Mononuclear cell (primary cell): Measurements from ENCODE around the gene SLC4A4. TPM values are rescaled to one million over a fixed set of nuclear protein-coding genes. Genes with fewer than 3 reads are reported as not detected.

Source experiments
- H3K27me3 ChIP-seq: 2 replicates; pipeline ENCODE4 v1.6.0; 2011; ENCODE audit warnings: low read length, control low read depth; ENCODE audit not compliant: insufficient read depth
- H3K4me1 ChIP-seq: 2 replicates; pipeline ENCODE4 v1.5.1; 2011; ENCODE audit warnings: mild to moderate bottlenecking, low read length, control low read depth; ENCODE audit not compliant: insufficient read depth
- H3K4me3 ChIP-seq: 2 replicates; pipeline ENCODE4 v1.5.1; 2011; ENCODE audit warnings: mild to moderate bottlenecking, low read length, moderate library complexity
- H3K9me3 ChIP-seq: 2 replicates; pipeline ENCODE4 v1.5.1; 2011; ENCODE audit warnings: low read depth, mild to moderate bottlenecking, control low read depth, low read length
- total RNA-seq: library from RNA; depleted of rRNA; stranded (reverse); fragments of >200 nt; gene quantifications from one replicate; pipeline ENCODE4 v1.2.3, GENCODE V29; 2012

Gene SLC4A4
- total RNA-seq, 1 donor, result 1.3 TPM

- no peaks in the 10 kb centered on the region for H3K9me3 ChIP-seq
- H3K4me1 ChIP-seq, result no peaks in the 10 kb centered on the region
- no peaks in the 10 kb centered on the region for H3K27me3 ChIP-seq
- H3K4me3 ChIP-seq, result no peak overlapping the region
These were observed 121.6 kb downstream of the SLC4A4 start for GRCh38 chr4:71460371-71460770.

- Histone ChIP-seq H3K4me1 (no peaks in the 10 kb centered on the region), H3K9me3 (no peaks in the 10 kb centered on the region), H3K27me3 (no peaks in the 10 kb centered on the region), H3K4me3 (no peak overlapping the region)
These were observed 122.6 kb downstream of the SLC4A4 start for GRCh38 chr4:71461422-71461821.

GRCh38 chr4:71466775-71467174 lies 128.0 kb downstream of the SLC4A4 start:
- H3K27me3 ChIP-seq, result no peaks in the 10 kb centered on the region
- no peaks in the 10 kb centered on the region for H3K4me1 ChIP-seq
- H3K4me3 ChIP-seq, result no peak overlapping the region
- no peaks in the 10 kb centered on the region for H3K9me3 ChIP-seq

DNA sequence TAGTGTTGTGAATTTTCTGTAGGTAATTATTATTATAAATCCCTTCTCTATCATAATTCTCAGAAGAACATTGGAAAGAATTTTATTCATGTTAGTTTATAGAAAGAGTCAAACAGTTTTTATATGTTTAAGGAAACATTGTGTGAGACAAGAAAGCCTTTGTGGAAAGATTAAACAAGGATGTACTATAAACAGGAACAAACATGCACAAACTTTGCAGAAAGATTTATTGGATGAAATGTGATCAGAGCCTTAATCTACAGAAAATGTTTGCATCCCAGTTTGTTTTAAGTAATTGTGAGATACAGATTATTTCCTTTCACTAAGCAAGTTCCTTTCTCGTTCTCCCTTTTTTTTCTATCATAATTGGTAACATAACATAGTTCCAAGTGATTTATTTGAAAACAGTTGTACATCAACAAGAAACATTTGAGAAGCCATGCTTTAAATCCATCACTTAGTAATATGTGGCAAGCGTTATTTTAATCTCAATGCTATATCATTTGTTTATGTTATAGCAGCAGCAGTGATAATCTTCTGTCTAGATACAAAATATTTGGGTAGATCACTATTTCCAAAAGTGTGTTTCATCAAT lies 129.4 kb downstream of the SLC4A4 start:
- Histone ChIP-seq H3K9me3 (no peaks in the 10 kb centered on the region), H3K27me3 (no peaks in the 10 kb centered on the region), H3K4me3 (no peak overlapping the region), H3K4me1 (no peaks in the 10 kb centered on the region)

- no peak overlapping the region for H3K4me3 ChIP-seq
- no peaks in the 10 kb centered on the region for H3K9me3 ChIP-seq
- H3K4me1 ChIP-seq, result no peaks in the 10 kb centered on the region
- H3K27me3 ChIP-seq, result no peaks in the 10 kb centered on the region
These were observed 130.7 kb downstream of the SLC4A4 start for GRCh38 chr4:71469541-71469940.

GRCh38 chr4:71470524-71470923 lies 131.7 kb downstream of the SLC4A4 start:
- H3K4me3 ChIP-seq, result no peak overlapping the region
- no peaks in the 10 kb centered on the region for H3K4me1 ChIP-seq
- no peaks in the 10 kb centered on the region for H3K9me3 ChIP-seq
- H3K27me3 ChIP-seq, result no peaks in the 10 kb centered on the region

- no peaks in the 10 kb centered on the region for H3K9me3 ChIP-seq
- no peaks in the 10 kb centered on the region for H3K27me3 ChIP-seq
- no peak overlapping the region for H3K4me3 ChIP-seq
- H3K4me1 ChIP-seq, result no peaks in the 10 kb centered on the region
These were observed 134.1 kb downstream of the SLC4A4 start for GRCh38 chr4:71472946-71473345.

DNA sequence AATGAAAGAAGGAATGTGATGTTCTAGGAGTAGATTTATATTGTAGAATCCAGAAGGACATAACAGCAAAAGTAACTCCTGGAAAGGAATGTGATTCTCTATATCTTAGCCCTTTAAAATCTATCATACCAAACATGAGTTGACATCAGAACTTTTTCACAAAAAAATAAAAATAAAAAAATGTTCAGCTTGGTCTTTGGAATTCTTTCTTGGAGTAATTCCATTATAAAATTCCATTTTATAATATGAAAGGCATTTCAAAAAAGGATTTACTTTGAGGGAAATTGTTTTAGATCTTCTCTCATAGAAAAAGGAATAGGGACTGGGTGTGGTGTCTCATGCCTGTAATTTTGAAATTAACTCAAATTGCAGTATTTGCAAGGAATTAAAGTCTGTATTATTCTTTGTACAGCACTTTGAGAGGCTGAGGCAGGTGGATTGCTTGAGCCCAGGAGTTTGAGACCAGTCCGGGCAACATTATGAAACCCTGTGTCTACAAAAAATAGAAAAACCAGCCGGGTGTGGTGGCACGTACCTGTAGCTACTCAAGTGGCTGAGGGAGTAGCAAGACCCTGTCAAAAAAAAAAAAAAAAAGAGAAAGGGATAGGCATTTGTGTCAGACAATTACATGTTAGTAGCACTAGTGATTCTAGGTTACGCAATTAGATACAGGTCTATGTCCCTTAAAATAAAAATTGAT lies 134.9 kb downstream of the SLC4A4 start:
- no peaks in the 10 kb centered on the region for H3K27me3 ChIP-seq
- H3K4me1 ChIP-seq, result no peaks in the 10 kb centered on the region
- no peaks in the 10 kb centered on the region for H3K9me3 ChIP-seq
- no peak overlapping the region for H3K4me3 ChIP-seq

DNA sequence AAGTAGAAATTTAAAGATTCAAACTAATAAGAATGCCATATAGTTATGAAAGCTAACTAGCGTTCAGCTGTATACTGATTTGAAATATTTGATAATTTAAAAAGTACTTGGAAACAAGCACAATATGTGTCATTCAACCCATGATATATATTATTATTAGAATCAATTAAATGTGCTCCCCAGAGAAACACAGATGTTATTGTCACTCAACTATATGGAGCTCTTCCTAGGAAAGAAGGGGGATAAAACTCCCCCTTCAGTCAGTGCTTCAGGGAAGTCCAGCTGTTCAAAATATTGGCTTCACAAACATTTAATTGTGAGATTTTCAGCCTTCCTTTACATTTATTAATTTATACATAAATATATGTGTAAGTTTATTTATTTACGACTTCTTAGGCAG lies 135.9 kb downstream of the SLC4A4 start:
- H3K4me1 ChIP-seq, result no peaks in the 10 kb centered on the region
- no peaks in the 10 kb centered on the region for H3K9me3 ChIP-seq
- no peak overlapping the region for H3K4me3 ChIP-seq
- H3K27me3 ChIP-seq, result no peaks in the 10 kb centered on the region

DNA sequence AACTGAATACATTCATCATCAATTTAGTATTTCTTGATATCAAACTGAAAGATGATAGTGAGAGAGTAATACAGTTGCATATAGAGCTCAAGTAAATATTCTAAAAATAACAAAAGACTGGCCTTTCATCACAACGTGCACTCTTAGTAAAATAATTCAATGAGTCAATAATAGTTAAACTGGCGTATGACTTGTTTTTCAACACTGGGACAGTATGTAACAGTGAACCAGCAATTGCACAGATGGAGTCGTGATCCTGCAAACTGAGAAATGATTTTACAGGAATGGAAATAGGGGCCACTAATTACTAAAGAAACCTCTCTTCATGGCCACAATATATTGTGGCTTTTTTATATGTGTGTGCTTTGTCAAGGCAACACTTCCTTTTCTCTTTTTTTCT lies 137.4 kb downstream of the SLC4A4 start:
- Histone ChIP-seq H3K4me1 (no peaks in the 10 kb centered on the region), H3K4me3 (no peak overlapping the region), H3K9me3 (no peaks in the 10 kb centered on the region), H3K27me3 (no peaks in the 10 kb centered on the region)

DNA sequence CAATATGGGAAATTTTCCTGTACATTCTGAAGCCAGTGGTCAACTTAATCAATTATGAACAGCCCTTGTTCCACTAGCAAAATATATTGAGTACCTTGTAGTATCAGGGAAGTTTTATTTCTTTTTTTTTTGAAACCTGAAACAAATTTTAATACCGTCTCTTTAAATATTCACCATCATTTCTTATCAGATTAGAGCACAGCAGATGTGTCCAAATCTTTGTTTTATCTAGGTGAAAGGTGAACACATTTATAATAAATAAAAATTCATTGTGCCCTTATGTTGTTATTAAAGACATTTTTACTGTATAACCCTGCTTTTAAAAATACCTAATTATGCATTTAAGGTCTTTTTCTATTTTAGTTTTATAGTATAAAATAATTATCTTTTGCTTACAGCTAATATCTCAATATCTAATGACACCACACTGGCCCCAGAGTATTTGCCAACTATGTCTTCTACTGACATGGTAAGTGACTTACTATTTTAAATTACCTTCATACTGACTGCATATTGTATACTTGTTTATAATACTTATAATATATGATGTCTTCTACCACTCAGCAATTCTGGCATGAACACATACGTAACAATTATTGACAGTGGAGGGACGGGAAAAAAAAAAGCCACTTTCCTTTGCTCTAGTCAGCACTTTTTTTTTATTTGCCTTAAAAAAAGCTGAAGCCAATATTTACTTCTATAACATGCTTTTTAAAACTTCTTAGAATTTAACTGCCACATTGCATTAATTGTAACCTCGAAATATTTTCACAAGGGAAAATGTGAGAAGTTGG lies 147.9 kb downstream of the SLC4A4 start:
- Histone ChIP-seq H3K4me3 (no peak overlapping the region), H3K4me1 (no peaks in the 10 kb centered on the region), H3K27me3 (no peaks in the 10 kb centered on the region), H3K9me3 (no peaks in the 10 kb centered on the region)

- Histone ChIP-seq H3K4me1 (no peaks in the 10 kb centered on the region), H3K27me3 (no peaks in the 10 kb centered on the region), H3K9me3 (no peaks in the 10 kb centered on the region), H3K4me3 (no peak overlapping the region)
These were observed 148.6 kb downstream of the SLC4A4 start for GRCh38 chr4:71487344-71487920.

GRCh38 chr4:71494539-71494938 lies 155.7 kb downstream of the SLC4A4 start:
- H3K4me1 ChIP-seq, result no peaks in the 10 kb centered on the region
- no peaks in the 10 kb centered on the region for H3K9me3 ChIP-seq
- no peaks in the 10 kb centered on the region for H3K27me3 ChIP-seq
- no peak overlapping the region for H3K4me3 ChIP-seq

DNA sequence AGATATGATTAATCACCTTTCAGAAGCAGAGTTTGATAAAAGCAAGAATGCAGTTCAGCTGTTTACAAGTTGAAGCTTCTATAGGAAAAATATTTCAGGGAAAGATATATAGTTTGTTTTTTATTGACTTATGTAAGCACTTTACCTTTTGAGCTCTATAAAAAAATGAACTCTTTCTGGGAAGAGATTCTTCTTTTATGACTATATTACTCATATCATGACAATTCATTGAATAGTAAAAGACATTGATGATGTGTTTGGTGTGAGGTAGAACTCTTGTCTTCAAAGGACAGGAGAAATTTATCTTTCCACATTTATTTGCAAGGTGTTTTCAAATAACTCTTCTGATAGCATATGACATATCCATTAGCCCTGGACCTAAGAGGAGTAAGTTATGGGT lies 156.6 kb downstream of the SLC4A4 start:
- H3K4me1 ChIP-seq, result no peaks in the 10 kb centered on the region
- no peaks in the 10 kb centered on the region for H3K9me3 ChIP-seq
- H3K4me3 ChIP-seq, result no peak overlapping the region
- no peaks in the 10 kb centered on the region for H3K27me3 ChIP-seq

- H3K9me3 ChIP-seq, result no peaks in the 10 kb centered on the region
- H3K4me1 ChIP-seq, result no peaks in the 10 kb centered on the region
- H3K27me3 ChIP-seq, result no peaks in the 10 kb centered on the region
- H3K4me3 ChIP-seq, result no peak overlapping the region
These were observed 158.3 kb downstream of the SLC4A4 start for GRCh38 chr4:71497078-71497477.
